Activated naive CD8-positive, alpha-beta T cell treated with anti-CD3 and anti-CD28 coated beads, Interleukin-2, amount 50 U/mL, for 24 hours (primary cell): ENCODE results near the gene SOWAHB.
"Not testable (repeated sequence)": the region's sequence is repeated elsewhere in the genome, so short reads cannot be mapped to it uniquely, and the experiment has no call there.

Experiments
- ATAC-seq: fragments of 150-1000 bp; cut with Tn5 transposase; one replicate; pipeline ENCODE4 v1.10.0; 2021
- DNase-seq: peaks from one replicate; pipeline ENCODE4 v3.0.0; 2021
- H3K27ac Mint-ChIP-seq: one replicate; pipeline ENCODE4 v1.8.0; 2021; ENCODE audit warnings: mild to moderate bottlenecking, mixed read lengths
- H3K27me3 Mint-ChIP-seq: one replicate; pipeline ENCODE4 v1.8.0; 2021; ENCODE audit warnings: mixed read lengths
- H3K36me3 Mint-ChIP-seq: one replicate; pipeline ENCODE4 v1.8.0; 2021; ENCODE audit warnings: low read depth, mixed read lengths
- H3K4me1 Mint-ChIP-seq: one replicate; pipeline ENCODE4 v1.8.0; 2021; ENCODE audit warnings: mixed read lengths
- H3K4me3 Mint-ChIP-seq: one replicate; pipeline ENCODE4 v1.8.0; 2021; ENCODE audit warnings: mild to moderate bottlenecking, moderate library complexity, mixed read lengths
- H3K9me3 Mint-ChIP-seq: one replicate; pipeline ENCODE4 v1.8.0; 2021; ENCODE audit warnings: mixed read lengths

The SOWAHB gene

GRCh38 chr4:76879731-76880364, 18.1 kb downstream of the SOWAHB start:
- no peaks in the 10 kb centered on the region for H3K9me3 Mint-ChIP-seq
- no peaks in the 10 kb centered on the region for H3K4me1 Mint-ChIP-seq
- no peaks in the 10 kb centered on the region for H3K36me3 Mint-ChIP-seq
- H3K27me3 Mint-ChIP-seq: peaks cover 12% of the 10 kb centered on the region
- H3K27ac Mint-ChIP-seq: no peak overlapping the region
- ATAC-seq (no peak), DNase-seq (no peak)
- no peak overlapping the region for H3K4me3 Mint-ChIP-seq

- not testable (repeated sequence) for ATAC-seq, H3K4me1 Mint-ChIP-seq, H3K36me3 Mint-ChIP-seq, H3K4me3 Mint-ChIP-seq, H3K9me3 Mint-ChIP-seq, DNase-seq, H3K27ac Mint-ChIP-seq
- peaks cover 12% of the 10 kb centered on the region for H3K27me3 Mint-ChIP-seq
Measured at GRCh38 chr4:76878641-76879165, 19.2 kb downstream of the SOWAHB start.

DNA sequence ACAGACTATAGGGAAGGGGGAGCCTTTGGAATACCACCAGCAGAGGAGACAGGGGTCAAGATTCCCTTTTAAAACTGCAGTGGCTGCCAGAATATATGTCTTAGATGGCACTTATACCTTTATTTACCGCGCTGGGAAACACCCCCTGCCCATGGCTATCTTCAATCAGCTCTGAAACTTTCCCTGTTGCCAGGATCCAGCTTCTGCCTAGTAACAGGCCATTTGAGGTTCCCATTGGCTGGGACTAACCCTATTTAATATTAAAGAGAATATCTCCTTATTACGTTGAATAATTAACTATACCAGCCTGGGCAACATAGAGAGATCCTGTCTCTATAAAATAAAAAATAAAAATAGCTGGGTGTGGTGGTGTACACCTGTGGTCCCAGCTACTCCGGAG, 23.8 kb downstream of the SOWAHB start:
- no peaks in the 10 kb centered on the region for H3K4me1 Mint-ChIP-seq
- peaks cover 9% of the 10 kb centered on the region for H3K9me3 Mint-ChIP-seq
- no peak for ATAC-seq
- H3K27me3 Mint-ChIP-seq: peaks cover 2% of the 10 kb centered on the region
- H3K36me3 Mint-ChIP-seq: peaks cover 2% of the 10 kb centered on the region
- no peak for DNase-seq
- H3K27ac Mint-ChIP-seq: no peak overlapping the region
- no peak overlapping the region for H3K4me3 Mint-ChIP-seq

DNA sequence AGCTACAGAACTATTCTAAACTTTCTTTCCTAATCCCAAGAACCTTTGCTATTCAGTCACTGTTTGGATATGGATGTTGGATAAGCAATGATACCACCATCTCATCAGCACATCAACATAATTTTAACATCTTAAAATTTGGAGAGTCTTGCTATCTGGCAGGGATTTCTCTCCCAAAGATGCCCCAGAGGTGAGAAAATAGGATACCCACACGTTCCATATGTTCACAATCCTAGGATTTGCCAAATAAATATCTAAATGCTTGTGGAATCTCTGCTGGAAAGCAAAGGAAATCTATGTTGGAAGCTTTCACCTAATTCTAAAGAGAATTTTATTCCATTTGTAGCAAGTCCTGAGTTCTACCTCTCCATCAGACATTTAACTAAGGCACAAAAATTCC, 24.4 kb downstream of the SOWAHB start:
- Mint-ChIP-seq H3K4me1 (no peaks in the 10 kb centered on the region), H3K4me3 (no peak overlapping the region), H3K27me3 (peaks cover 4% of the 10 kb centered on the region), H3K9me3 (peaks cover 9% of the 10 kb centered on the region), H3K27ac (no peak overlapping the region), H3K36me3 (peaks cover 2% of the 10 kb centered on the region)
- ATAC-seq: no peak
- no peak for DNase-seq

DNA sequence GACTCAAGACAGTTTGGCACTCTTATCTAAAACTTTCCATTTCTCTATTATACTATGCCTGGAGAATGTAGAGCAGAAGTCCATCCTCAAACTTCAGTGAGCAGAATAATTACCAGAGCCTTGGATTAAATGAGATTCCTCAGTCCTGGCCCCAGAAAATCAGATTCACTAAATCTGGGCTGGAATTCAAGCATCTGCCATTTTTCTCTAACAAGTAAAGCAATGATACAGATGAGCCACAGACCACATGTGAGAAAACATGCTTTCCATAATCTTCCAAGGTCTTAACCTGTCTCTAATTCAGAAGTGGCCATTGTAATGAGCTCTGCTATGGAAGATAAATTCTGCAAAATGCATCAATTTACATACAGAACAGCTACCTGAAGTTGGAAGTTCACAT, 25.4 kb downstream of the SOWAHB start:
- Mint-ChIP-seq H3K4me3 (no peak overlapping the region), H3K36me3 (peaks cover 2% of the 10 kb centered on the region), H3K4me1 (no peaks in the 10 kb centered on the region), H3K27me3 (peaks cover 4% of the 10 kb centered on the region), H3K27ac (no peak overlapping the region), H3K9me3 (peaks cover 9% of the 10 kb centered on the region)
- ATAC-seq (no peak), DNase-seq (no peak)

- not testable (repeated sequence) for H3K27ac Mint-ChIP-seq, DNase-seq, ATAC-seq, H3K36me3 Mint-ChIP-seq, H3K9me3 Mint-ChIP-seq, H3K4me3 Mint-ChIP-seq, H3K4me1 Mint-ChIP-seq, H3K27me3 Mint-ChIP-seq
Measured at GRCh38 chr4:76868780-76869179, 29.2 kb downstream of the SOWAHB start.

- no peak for ATAC-seq
Measured at GRCh38 chr4:76867880-76868655, 29.9 kb downstream of the SOWAHB start.

DNA sequence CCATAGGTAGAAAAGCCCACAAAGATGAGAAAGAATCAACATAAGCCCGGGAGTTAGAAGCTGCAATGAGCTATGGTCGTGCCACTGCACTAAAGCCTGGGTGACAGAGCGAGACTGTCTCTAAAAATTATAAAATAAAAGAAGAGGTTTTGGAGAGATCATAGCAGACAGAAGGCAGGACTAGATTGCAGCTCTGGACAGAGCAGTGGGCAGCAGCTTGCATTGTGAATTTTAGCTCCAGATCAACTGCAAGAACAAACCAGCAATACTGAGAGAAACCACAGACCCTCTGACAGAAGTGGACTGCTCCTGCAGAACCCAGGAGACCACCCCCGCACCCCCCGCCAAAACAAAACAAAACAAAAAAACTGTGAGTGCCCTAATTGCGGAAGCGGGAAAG, 30.6 kb downstream of the SOWAHB start:
- H3K4me1 Mint-ChIP-seq: no peaks in the 10 kb centered on the region
- peaks cover 2% of the 10 kb centered on the region for H3K36me3 Mint-ChIP-seq
- no peak overlapping the region for H3K27ac Mint-ChIP-seq
- H3K27me3 Mint-ChIP-seq: peaks cover 4% of the 10 kb centered on the region
- ATAC-seq (no peak), DNase-seq (no peak)
- H3K4me3 Mint-ChIP-seq: no peak overlapping the region
- H3K9me3 Mint-ChIP-seq: peaks cover 9% of the 10 kb centered on the region

More at GRCh38 chr4:76867880-76868655, 29.9 kb downstream of the SOWAHB start:
- H3K4me3 Mint-ChIP-seq: no peak overlapping the region
- peaks cover 2% of the 10 kb centered on the region for H3K36me3 Mint-ChIP-seq
- H3K4me1 Mint-ChIP-seq: no peaks in the 10 kb centered on the region
- H3K27ac Mint-ChIP-seq: no peak overlapping the region
- H3K9me3 Mint-ChIP-seq: peaks cover 9% of the 10 kb centered on the region
- DNase-seq: no peak
- H3K27me3 Mint-ChIP-seq: peaks cover 4% of the 10 kb centered on the region

GRCh38 chr4:76866641-76867040, 31.3 kb downstream of the SOWAHB start:
- peaks cover 9% of the 10 kb centered on the region for H3K9me3 Mint-ChIP-seq
- ATAC-seq: no peak
- no peak overlapping the region for H3K27ac Mint-ChIP-seq
- DNase-seq: no peak
- H3K4me1 Mint-ChIP-seq: no peaks in the 10 kb centered on the region
- no peak overlapping the region for H3K4me3 Mint-ChIP-seq
- peaks cover 4% of the 10 kb centered on the region for H3K27me3 Mint-ChIP-seq
- H3K36me3 Mint-ChIP-seq: peaks cover 2% of the 10 kb centered on the region

DNA sequence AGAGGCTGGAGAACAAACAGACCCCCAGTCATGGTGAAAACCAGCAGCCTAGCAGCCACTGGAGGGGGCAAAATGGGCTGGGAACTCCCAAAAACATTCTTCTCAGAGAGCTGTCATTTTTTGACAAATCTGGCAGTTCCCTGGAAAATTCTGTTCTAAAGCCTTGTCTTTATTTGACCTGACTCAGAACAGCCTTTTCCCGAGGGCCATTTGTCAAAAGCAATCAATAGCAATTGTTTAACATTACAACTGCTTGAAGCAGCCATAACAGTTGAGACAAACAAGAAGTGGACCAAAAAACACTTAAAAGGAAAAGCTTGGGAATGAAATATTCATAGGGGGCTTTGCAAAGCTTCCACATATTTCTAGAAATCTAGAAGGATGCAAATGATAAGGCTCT, 39.6 kb downstream of the SOWAHB start:
- Mint-ChIP-seq H3K27me3 (peaks cover 4% of the 10 kb centered on the region), H3K9me3 (no peaks in the 10 kb centered on the region), H3K27ac (no peak overlapping the region), H3K4me3 (no peak overlapping the region), H3K4me1 (no peaks in the 10 kb centered on the region), H3K36me3 (no peaks in the 10 kb centered on the region)
- DNase-seq (no peak), ATAC-seq (no peak)

DNA sequence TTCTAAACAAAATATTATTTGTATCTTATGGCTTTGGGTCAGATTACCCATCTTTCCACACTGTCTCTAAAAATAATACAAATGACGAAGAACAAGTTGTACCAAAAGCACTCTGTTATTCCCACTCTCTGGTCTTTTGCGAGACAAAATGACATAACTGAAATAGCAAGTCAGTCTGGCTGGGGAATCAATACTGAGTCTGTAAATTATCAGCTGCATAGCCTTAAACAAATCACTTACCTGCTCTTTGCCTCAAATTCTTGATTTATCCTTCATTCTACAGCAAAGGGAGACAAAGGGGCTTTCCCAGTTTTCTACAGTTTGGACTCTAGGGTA, 40.9 kb downstream of the SOWAHB start:
- ATAC-seq: no peak
- Mint-ChIP-seq H3K4me3 (no peak overlapping the region), H3K4me1 (no peaks in the 10 kb centered on the region), H3K36me3 (no peaks in the 10 kb centered on the region), H3K27ac (no peak overlapping the region), H3K27me3 (peaks cover 4% of the 10 kb centered on the region), H3K9me3 (no peaks in the 10 kb centered on the region)
- DNase-seq: no peak

DNA sequence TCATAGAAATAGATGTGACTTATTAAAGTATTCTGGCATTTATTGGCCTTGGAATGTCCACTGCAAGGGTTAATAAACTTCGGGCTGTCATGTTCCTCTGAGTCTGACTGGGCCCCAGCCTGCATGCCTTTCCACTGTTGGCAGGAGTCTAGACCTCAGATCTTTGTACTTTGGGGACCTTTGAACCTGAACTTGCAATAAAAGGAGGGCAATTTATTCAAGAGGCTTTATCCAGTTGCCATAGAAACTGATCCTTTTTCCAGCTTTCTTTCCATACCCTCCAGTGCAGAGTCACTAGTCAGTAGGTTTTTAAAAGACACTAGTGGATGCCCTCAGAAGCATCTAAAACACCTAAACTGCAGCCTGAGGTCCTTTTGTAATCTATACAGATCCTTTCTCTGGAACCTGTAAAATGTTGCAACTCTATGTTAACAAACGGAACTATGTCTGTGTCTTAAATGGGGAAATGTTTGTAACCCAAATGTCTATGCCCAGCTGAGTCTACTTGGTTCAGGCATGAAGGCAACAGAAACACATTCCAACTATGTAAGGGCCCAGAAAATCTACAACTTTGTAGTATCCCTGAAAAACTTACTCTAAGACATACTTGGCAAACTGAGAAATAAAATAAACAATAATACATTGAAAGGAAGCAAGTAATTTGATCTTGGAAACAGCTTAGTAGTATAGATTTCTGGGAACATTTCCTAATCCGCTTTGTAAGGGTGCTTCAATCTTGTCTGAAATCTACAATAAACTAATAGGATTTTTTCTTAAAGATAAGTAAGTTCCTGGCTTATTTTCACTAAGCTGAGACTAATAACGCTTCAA, 41.5 kb downstream of the SOWAHB start:
- Mint-ChIP-seq H3K4me1 (no peaks in the 10 kb centered on the region), H3K27me3 (peaks cover 5% of the 10 kb centered on the region), H3K9me3 (no peaks in the 10 kb centered on the region), H3K27ac (no peak overlapping the region), H3K36me3 (no peaks in the 10 kb centered on the region), H3K4me3 (no peak overlapping the region)
- ATAC-seq: no peak
- no peak for DNase-seq

GRCh38 chr4:76854858-76855257, 43.1 kb downstream of the SOWAHB start:
- no peak for ATAC-seq
- H3K27me3 Mint-ChIP-seq: peaks cover 5% of the 10 kb centered on the region
- H3K36me3 Mint-ChIP-seq: no peaks in the 10 kb centered on the region
- DNase-seq: no peak
- H3K27ac Mint-ChIP-seq: no peak overlapping the region
- H3K4me3 Mint-ChIP-seq: no peak overlapping the region
- H3K4me1 Mint-ChIP-seq: no peaks in the 10 kb centered on the region
- H3K9me3 Mint-ChIP-seq: no peaks in the 10 kb centered on the region

- Mint-ChIP-seq H3K4me3 (no peak overlapping the region), H3K36me3 (no peaks in the 10 kb centered on the region), H3K4me1 (no peaks in the 10 kb centered on the region), H3K9me3 (no peaks in the 10 kb centered on the region), H3K27me3 (peaks cover 4% of the 10 kb centered on the region), H3K27ac (no peak overlapping the region)
- ATAC-seq (no peak), DNase-seq (no peak)
Measured at GRCh38 chr4:76851375-76851774, 46.6 kb downstream of the SOWAHB start.

GRCh38 chr4:76850010-76850441, 47.9 kb downstream of the SOWAHB start:
- Mint-ChIP-seq H3K27ac (no peak overlapping the region), H3K27me3 (peaks cover 4% of the 10 kb centered on the region), H3K9me3 (no peaks in the 10 kb centered on the region), H3K4me3 (no peak overlapping the region), H3K36me3 (no peaks in the 10 kb centered on the region), H3K4me1 (no peaks in the 10 kb centered on the region)
- DNase-seq (no peak), ATAC-seq (no peak)
